Neural progenitor cell (in vitro differentiated cells): ENCODE results near the gene SNX27.

Experiments
- CTCF ChIP-seq: fragments of 200-600 bp; sonication (generic); IDR thresholded peaks from 2 replicates; pipeline ENCODE4 v1.5.1; 2017; ENCODE audit warnings: antibody characterized with exemption, mild to moderate bottlenecking
- EZH2 ChIP-seq: fragments of 200-600 bp; sonication (generic); IDR thresholded peaks from 2 replicates; pipeline ENCODE4 v1.6.1; 2017; ENCODE audit warnings: antibody characterized with exemption, mild to moderate bottlenecking, moderate library complexity
- EZH2phosphoT487 ChIP-seq: fragments of 200-600 bp; sonication (generic); IDR thresholded peaks from 2 replicates; pipeline ENCODE4 v1.6.1; 2017; ENCODE audit warnings: antibody characterized with exemption

GRCh38 chr1:151638074-151638775 is 26.4 kb downstream of the SNX27 start:
- TF ChIP-seq CTCF, result no peak
- no peak for TF ChIP-seq EZH2phosphoT487
- TF ChIP-seq EZH2, result no peak
